Measurements from ENCODE around the gene FBXO4.

The FBXO4 gene

GRCh38 chr5:41962491-41962890 is 37.4 kb downstream of the FBXO4 start:
- H3K4me1 ChIP-seq (ENCODE audit: low read length) = no peaks in the 10 kb centered on the region
- H2AFZ ChIP-seq (ENCODE audit: low read length) = no peak overlapping the region
- no peak overlapping the region for H3K9ac ChIP-seq (ENCODE audit: low read length)
- H3K9me2 ChIP-seq (replicated peaks; ENCODE audit: insufficient read depth, low read length) = no peaks in the 10 kb centered on the region
- H3K27ac ChIP-seq (ENCODE audit: low read length) = no peak overlapping the region
- no peaks in the 10 kb centered on the region for H3K36me3 ChIP-seq (replicated peaks; ENCODE audit: insufficient read depth, low read length)
- no peak for DNase-seq
- no peak overlapping the region for H3K4me2 ChIP-seq (ENCODE audit: low read depth, low read length)
- no peaks in the 10 kb centered on the region for H3F3A ChIP-seq (ENCODE audit: insufficient read depth, low read length)
- no peaks in the 10 kb centered on the region for H4K20me1 ChIP-seq (ENCODE audit: insufficient read depth, low read length)
- H3K79me2 ChIP-seq (ENCODE audit: low read length) = no peaks in the 10 kb centered on the region
- no peak overlapping the region for H3K4me3 ChIP-seq (ENCODE audit: low read length)
- H3K9me3 ChIP-seq (replicated peaks; ENCODE audit: insufficient read depth, low read length) = no peaks in the 10 kb centered on the region
- H3K27me3 ChIP-seq (replicated peaks; ENCODE audit: insufficient read depth, low read length) = no peaks in the 10 kb centered on the region
- TF ChIP-seq EZH2 (optimal IDR thresholded peaks at IDR 0.05; ENCODE audit: low read depth, low read length) (no peak), EZH2phosphoT487 (IDR thresholded peaks at IDR 0.05; ENCODE audit: low read length) (no peak), CTCF (IDR thresholded peaks at IDR 0.05; ENCODE audit: low read length) (no peak)

- Histone ChIP-seq H3K9me3 (replicated peaks; ENCODE audit: insufficient read depth, low read length) (no peaks in the 10 kb centered on the region), H3K9me2 (replicated peaks; ENCODE audit: insufficient read depth, low read length) (no peaks in the 10 kb centered on the region), H3F3A (ENCODE audit: insufficient read depth, low read length) (no peaks in the 10 kb centered on the region), H3K79me2 (ENCODE audit: low read length) (no peaks in the 10 kb centered on the region), H3K4me1 (ENCODE audit: low read length) (no peaks in the 10 kb centered on the region), H2AFZ (ENCODE audit: low read length) (no peak overlapping the region), H3K4me3 (ENCODE audit: low read length) (no peak overlapping the region), H3K27ac (ENCODE audit: low read length) (no peak overlapping the region), H4K20me1 (ENCODE audit: insufficient read depth, low read length) (no peaks in the 10 kb centered on the region), H3K9ac (ENCODE audit: low read length) (no peak overlapping the region), H3K27me3 (replicated peaks; ENCODE audit: insufficient read depth, low read length) (no peaks in the 10 kb centered on the region), H3K4me2 (ENCODE audit: low read depth, low read length) (no peak overlapping the region), H3K36me3 (replicated peaks; ENCODE audit: insufficient read depth, low read length) (no peaks in the 10 kb centered on the region)
- TF ChIP-seq CTCF (IDR thresholded peaks at IDR 0.05; ENCODE audit: low read length) = no peak
- no peak for TF ChIP-seq EZH2phosphoT487 (IDR thresholded peaks at IDR 0.05; ENCODE audit: low read length)
- TF ChIP-seq EZH2 (optimal IDR thresholded peaks at IDR 0.05; ENCODE audit: low read depth, low read length) = no peak
- no peak for DNase-seq
These were observed 41.5 kb downstream of the FBXO4 start for GRCh38 chr5:41966401-41967105.

GRCh38 chr5:41967401-41967800 is 42.3 kb downstream of the FBXO4 start:
- no peaks in the 10 kb centered on the region for H3K36me3 ChIP-seq (replicated peaks; ENCODE audit: insufficient read depth, low read length)
- no peaks in the 10 kb centered on the region for H3K79me2 ChIP-seq (ENCODE audit: low read length)
- H3K4me2 ChIP-seq (ENCODE audit: low read depth, low read length) = no peak overlapping the region
- H3K4me3 ChIP-seq (ENCODE audit: low read length) = no peak overlapping the region
- TF ChIP-seq EZH2phosphoT487 (IDR thresholded peaks at IDR 0.05; ENCODE audit: low read length) = no peak
- TF ChIP-seq EZH2 (optimal IDR thresholded peaks at IDR 0.05; ENCODE audit: low read depth, low read length) = no peak
- TF ChIP-seq CTCF (IDR thresholded peaks at IDR 0.05; ENCODE audit: low read length) = no peak
- H3K27me3 ChIP-seq (replicated peaks; ENCODE audit: insufficient read depth, low read length) = no peaks in the 10 kb centered on the region
- no peaks in the 10 kb centered on the region for H3K9me2 ChIP-seq (replicated peaks; ENCODE audit: insufficient read depth, low read length)
- H4K20me1 ChIP-seq (ENCODE audit: insufficient read depth, low read length) = no peaks in the 10 kb centered on the region
- H3F3A ChIP-seq (ENCODE audit: insufficient read depth, low read length) = no peaks in the 10 kb centered on the region
- H3K27ac ChIP-seq (ENCODE audit: low read length) = no peak overlapping the region
- H3K4me1 ChIP-seq (ENCODE audit: low read length) = no peaks in the 10 kb centered on the region
- no peak overlapping the region for H3K9ac ChIP-seq (ENCODE audit: low read length)
- no peak overlapping the region for H2AFZ ChIP-seq (ENCODE audit: low read length)
- DNase-seq = no peak
- no peaks in the 10 kb centered on the region for H3K9me3 ChIP-seq (replicated peaks; ENCODE audit: insufficient read depth, low read length)
